HEK293 (cell line): ENCODE data around the gene YAF2.

ENCODE experiments used
- TRIM28 ChIP-seq: IDR thresholded peaks from 2 replicates; pipeline ENCODE4 v1.6.1; 2011; ENCODE audit warnings: low read length, control low read depth, borderline replicate concordance
- ZBTB26 ChIP-seq: fragments of 450-650 bp; formaldehyde crosslinking; optimal IDR thresholded peaks from 2 replicates; pipeline ENCODE3; 2016; ENCODE audit warnings: missing biosample characterization, mild to moderate bottlenecking, missing genetic modification characterization
- ZFP69B ChIP-seq: fragments of 450-650 bp; formaldehyde crosslinking; IDR thresholded peaks from 2 replicates; pipeline ENCODE4 v1.5.1; 2016; ENCODE audit warnings: missing biosample characterization, missing genetic modification characterization
- ZNF114 ChIP-seq: fragments of 450-650 bp; formaldehyde crosslinking; IDR thresholded peaks from 2 replicates; pipeline ENCODE4 v1.5.0; 2017; ENCODE audit warnings: missing biosample characterization, missing genetic modification characterization
- ZNF121 ChIP-seq: fragments of 450-650 bp; formaldehyde crosslinking; IDR thresholded peaks from 2 replicates; pipeline ENCODE4 v1.5.1; 2016; ENCODE audit warnings: missing biosample characterization, missing genetic modification characterization
- ZNF174 ChIP-seq: fragments of 450-650 bp; formaldehyde crosslinking; IDR thresholded peaks from 2 replicates; pipeline ENCODE4 v1.5.0; 2017; ENCODE audit warnings: missing biosample characterization, mild to moderate bottlenecking, missing genetic modification characterization
- ZNF239 ChIP-seq: fragments of 450-650 bp; formaldehyde crosslinking; IDR thresholded peaks from 2 replicates; pipeline ENCODE4 v1.5.1; 2016; ENCODE audit warnings: missing biosample characterization, missing genetic modification characterization
- ZNF24 ChIP-seq: fragments of 450-650 bp; formaldehyde crosslinking; IDR thresholded peaks from 2 replicates; pipeline ENCODE4 v1.5.1; 2016; ENCODE audit warnings: missing biosample characterization, missing genetic modification characterization
- ZNF311 ChIP-seq: fragments of 450-650 bp; formaldehyde crosslinking; IDR thresholded peaks from 2 replicates; pipeline ENCODE4 v1.5.1; 2017; ENCODE audit warnings: missing biosample characterization, missing genetic modification characterization, borderline replicate concordance
- ZNF639 ChIP-seq: fragments of 450-650 bp; formaldehyde crosslinking; IDR thresholded peaks from 2 replicates; pipeline ENCODE4 v1.5.1; 2016; ENCODE audit warnings: missing biosample characterization, missing genetic modification characterization
- ZNF654 ChIP-seq: fragments of 450-650 bp; formaldehyde crosslinking; IDR thresholded peaks from 2 replicates; pipeline ENCODE4 v1.5.1; 2016; ENCODE audit warnings: low read depth, missing biosample characterization, missing genetic modification characterization
- ZNF777 ChIP-seq: fragments of 450-650 bp; formaldehyde crosslinking; IDR thresholded peaks from 2 replicates; pipeline ENCODE4 v1.5.1; 2017; ENCODE audit warnings: missing biosample characterization, missing genetic modification characterization, borderline replicate concordance
- TF ChIP-seq, protein P1 (sequence below): fragments of 450-650 bp; formaldehyde crosslinking; IDR thresholded peaks from 2 replicates; pipeline ENCODE4 v1.5.1; 2016; ENCODE audit warnings: missing biosample characterization, missing genetic modification characterization

DNA sequence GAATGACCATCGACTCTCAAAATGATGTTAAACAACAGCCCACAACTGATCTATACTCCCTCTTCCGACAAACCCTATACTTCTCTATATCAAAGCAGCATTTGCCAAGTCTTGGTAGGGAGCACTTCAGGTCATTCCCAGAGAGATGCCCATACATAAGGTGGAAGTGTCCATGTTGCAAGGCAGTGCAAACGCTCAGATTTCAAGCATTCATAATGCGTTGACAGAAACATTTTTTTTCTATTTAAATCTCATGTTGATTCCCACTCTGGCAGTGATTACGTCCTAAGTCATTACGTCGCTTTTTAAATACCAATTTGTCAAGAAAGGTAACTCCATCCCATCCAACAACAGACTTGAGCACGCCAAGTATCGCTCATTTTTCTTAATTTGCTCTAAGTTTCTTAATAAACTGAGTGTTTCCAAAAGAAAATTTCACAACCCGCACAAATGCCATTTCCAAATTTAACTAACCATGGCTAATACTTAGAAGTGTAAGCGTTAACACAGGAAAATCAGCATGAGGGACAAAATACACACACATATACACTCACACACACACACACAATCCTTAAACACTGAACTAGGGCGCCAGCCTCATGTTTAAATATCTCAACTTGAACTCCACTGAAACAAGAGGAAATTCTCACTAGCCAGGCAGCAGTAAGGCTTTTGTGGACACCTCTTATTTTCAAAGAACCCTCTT lies 94.4 kb downstream of the YAF2 start:
- TF ChIP-seq, protein P1, sequence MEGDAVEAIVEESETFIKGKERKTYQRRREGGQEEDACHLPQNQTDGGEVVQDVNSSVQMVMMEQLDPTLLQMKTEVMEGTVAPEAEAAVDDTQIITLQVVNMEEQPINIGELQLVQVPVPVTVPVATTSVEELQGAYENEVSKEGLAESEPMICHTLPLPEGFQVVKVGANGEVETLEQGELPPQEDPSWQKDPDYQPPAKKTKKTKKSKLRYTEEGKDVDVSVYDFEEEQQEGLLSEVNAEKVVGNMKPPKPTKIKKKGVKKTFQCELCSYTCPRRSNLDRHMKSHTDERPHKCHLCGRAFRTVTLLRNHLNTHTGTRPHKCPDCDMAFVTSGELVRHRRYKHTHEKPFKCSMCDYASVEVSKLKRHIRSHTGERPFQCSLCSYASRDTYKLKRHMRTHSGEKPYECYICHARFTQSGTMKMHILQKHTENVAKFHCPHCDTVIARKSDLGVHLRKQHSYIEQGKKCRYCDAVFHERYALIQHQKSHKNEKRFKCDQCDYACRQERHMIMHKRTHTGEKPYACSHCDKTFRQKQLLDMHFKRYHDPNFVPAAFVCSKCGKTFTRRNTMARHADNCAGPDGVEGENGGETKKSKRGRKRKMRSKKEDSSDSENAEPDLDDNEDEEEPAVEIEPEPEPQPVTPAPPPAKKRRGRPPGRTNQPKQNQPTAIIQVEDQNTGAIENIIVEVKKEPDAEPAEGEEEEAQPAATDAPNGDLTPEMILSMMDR, result no peak
- TF ChIP-seq ZNF777 (tag by site-specific recombination) (no peak), ZNF121 (tag by site-specific recombination) (no peak), TRIM28 (no peak; the same call in 1 of the 2 replicates), ZBTB26 (tag by site-specific recombination) (no peak), ZNF639 (no peak), ZNF311 (tag by site-specific recombination) (no peak), ZNF239 (tag by site-specific recombination) (no peak), ZNF174 (tag by site-specific recombination) (no peak), ZNF654 (tag by site-specific recombination) (no peak), ZNF24 (tag by site-specific recombination) (no peak), ZNF114 (tag by site-specific recombination) (no peak), ZFP69B (no peak)
